Fibroblast of skin of left biceps (primary cell): ENCODE results near the gene KCNK10.
A peak's percentile ranks its signal among the peaks of the same experiment; 100 is the strongest.

Source experiments
- DNase-seq, 2 experiments: peaks; one replicate each; pipeline ENCODE4 v3.0.0-alpha.2; 2013; ENCODE audit warnings: low read depth in 2 of 2

KCNK10 gene

DNA sequence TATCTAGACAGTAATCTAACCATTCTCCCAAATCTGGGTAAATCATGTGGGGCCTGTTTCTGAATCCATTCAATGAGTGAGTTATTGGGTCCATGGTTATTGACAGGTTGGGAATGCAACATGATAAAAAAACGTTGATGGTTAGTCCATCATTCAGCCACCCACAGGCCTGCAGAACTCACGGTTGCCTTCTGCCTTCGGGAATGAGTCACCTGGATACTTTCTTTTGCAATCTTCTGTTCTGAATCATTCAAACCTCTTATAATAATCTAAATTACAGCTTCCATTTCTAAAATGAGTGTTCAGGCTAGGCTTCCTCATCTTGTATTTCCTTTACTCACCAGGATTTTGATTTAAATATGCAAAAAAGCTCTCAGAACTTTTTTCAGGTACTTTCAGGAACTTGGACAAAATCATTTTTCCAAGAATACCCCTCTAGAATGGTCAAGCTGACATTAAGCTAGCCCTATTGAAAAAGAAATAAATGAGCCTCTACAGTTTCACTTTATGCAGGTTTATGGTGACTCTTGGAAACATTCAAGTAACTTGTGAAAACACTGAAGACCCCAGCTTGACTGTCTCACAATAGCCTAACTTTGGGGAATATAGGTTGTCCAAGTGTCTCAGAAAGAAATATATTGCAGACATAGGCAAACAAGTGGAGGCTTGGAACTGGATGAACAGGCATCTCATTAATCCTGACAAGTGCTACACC is 94.4 kb downstream of the KCNK10 start:
- no peak for DNase-seq

DNA sequence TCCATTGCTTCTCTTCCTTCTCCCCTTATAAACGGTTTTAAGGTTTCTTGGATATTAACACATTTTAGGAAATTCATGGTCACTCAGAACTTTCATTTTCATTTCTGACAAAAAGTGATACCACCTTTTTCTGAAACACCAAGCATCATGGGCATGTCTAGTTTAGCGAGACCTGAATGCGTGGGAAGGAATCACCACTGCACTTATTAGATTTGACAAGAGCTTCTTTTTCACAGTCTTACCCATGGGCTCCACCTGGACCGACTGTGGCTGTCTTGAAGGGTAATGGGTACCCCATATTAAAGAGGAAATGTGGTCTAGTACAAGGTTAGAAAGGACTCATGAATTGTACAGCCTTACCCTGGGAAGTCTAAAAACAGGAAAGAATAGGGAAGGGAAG is 95.4 kb downstream of the KCNK10 start:
- no peak for DNase-seq

DNA sequence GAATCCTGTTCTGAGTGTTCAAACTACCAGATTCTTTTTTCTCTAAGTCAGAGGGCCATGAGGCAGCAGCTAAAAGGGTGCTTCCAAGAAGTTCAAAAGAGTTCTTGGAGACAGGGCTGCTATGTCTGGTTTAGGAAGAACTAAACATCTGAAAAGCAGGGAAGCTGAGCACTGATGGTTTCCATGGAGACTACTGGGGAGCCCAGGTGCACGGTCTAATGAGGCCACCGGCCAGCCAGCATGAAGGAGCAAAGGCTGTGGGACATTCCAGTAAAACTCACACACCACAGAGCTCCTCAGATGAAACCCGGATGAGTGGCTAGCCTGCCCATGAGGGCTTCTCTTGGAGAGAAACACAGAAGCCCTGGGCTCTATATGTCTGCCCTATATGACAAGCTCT is 97.3 kb downstream of the KCNK10 start:
- no peak for DNase-seq

DNA sequence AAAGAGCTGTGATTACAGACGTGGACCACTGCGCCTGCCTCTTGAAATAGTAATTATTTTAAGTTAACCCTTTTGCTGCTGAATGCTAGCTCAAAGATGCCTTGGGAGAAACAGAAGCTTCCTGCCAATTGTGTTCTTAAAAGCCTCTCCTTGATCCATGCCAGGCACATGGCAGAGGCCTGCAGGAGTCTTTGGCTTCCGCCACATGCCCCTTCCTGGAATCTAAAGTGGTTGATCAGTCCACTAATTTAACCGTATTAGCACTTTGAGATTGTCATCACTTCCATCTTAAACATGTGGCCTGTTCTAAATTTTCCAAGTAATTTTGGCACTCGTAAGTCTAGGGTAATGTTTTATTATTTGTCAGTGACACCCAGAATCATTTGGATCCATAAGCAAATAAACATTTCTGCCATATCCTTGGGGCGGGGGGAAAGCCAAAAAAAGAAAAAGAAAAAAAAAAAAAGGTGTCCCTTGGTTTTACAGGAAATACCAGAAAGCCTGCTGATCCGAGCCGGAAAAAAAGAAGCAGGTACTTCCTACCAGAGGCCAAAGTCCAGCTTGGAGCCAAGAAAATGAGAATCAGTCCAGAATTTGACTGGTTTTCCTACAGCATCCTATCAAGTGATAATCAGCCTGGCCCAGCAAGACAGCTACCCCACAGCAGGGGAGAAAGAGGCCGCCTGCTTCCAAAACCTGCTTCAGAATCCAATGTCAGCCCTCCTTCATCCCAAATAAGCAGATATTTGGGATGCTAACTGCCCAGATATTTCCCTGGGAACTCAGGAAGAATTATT is 104.8 kb downstream of the KCNK10 start:
- no peak for DNase-seq

DNA sequence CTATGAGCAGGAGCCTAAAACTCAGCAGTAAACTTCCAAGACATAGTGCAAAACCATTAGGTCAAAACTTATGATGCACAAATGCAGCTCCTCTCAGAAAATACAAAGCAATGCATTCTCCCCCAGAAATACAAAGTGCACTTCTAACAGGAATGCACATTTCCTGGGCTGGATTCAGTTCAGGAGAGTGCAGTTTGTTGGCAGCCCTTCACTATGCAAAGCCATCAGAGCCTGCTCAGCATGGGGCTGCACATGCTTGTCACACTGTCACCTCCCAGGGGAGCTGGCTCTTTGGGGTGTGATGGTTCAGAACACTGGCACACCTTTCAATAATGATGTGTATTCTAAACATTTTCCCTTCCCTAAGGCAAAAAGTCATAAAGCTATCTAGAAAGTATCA is 110.4 kb downstream of the KCNK10 start:
- no peak for DNase-seq

DNA sequence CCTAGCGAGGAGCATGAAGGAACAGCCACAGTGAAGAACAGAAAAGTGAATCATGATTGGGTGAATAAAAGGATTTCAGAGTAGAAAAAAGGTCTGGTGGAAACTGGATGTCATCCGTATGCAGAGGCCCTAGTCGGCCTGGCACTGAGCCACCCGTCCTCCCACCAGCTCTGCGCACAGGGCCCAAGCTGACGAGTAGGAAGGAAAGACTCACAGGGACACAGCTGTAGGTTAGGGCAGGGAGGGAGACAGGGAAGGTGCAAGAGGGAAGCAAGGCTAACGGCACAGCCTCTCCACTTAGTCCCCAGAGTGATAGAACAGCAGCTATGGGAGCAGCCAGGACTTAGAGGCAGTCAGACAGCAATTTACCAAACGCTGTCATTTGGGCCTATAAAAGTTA is 112.6 kb downstream of the KCNK10 start:
- no peak for DNase-seq

DNA sequence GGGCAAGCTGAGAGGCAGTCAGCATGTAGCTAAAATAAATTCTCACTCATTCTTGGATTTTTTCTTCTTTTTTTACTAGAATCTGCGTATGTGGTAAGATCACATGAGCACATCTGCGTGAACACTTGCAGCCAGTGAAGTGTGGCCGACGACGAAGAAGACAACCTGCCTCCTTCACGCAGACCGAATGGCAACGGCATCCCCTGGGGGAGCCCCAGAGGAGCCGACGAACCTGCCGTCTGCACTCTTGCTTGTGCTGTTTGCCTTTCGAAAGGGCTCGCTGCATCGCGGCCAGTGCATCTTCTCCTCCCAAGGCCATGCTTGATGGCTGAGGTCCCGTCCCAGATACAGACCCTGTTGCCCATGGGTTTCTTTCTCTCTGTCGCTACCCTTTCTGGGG is 113.8 kb downstream of the KCNK10 start:
- no peak for DNase-seq

DNA sequence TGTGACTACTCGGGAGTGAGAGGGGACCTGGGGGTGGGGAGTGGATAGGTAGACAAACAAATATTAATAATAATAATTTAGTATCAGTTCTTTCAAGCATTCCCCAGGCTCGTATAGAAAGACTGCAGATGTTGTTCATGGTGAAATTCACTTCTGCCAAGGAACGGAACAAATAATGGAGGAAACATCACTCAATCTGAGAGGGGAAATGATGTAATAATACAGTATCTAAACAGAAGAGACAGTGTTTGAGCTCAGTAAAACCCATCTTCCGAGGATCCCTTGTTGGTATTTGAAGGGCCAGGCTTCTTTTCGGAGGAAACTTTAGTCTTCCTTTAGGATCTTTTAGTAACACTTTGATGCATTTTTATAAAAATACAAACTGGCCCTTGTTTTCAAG is 114.2 kb downstream of the KCNK10 start:
- DNase-seq, result no peak

DNA sequence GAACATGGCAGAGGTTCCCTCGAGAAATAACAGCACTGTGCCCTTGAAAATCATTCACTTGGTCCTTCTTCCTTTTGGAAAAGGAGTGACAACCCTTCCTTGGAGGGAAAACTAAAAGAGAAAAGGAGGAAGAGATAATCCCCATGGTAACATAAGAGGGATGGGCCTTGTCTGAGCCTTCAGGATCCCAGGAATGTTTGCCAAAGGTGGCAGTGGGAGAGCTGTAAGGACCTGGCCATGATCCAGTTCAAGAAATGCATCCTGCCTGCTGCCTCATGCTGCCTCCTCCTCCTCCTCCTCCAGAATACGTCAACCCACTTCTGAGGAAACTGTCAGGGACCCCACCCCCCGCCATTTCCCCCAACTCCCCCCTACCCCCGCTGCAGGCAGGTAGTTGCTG is 118.8 kb downstream of the KCNK10 start:
- DNase-seq, result no peak

DNA sequence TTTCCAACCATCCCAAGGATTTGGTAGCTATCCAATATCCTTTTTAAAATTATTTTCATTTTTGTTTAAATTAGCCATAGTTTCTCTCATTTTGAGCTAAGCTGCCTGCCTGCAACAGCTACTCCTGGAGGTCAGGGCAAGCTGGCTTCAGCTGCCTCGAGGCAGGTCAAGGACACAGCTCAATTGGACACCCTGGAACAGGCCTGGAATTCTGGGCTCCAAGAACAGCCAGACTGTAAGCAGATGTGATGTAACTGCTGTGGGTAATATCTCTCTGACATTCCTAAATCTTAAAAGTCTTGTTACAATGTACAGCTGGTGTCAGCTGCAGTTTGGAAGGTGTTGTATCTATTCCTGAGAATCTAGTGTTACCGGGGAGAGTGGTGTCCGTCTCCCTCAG is 119.8 kb downstream of the KCNK10 start:
- no peak for DNase-seq

DNA sequence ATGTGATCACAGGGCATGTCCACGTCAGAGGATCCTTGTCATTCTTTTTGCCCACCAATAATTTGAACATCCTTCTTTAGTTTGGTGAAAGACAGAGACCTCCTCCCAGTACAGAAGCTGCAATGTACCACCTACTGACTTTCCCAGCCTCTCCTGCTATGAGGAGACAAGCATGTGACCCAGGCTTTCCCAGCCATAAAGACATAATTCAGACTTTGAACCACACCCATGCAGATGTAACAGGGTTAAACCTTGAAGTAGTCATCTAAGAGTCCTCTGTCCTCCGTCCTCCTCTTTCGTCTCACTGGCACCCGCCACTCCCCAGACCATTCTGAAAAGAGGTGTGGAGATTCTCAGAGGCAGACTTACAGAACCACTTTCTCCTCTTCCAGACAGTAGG is 120.8 kb downstream of the KCNK10 start:
- DNase-seq, result no peak

DNA sequence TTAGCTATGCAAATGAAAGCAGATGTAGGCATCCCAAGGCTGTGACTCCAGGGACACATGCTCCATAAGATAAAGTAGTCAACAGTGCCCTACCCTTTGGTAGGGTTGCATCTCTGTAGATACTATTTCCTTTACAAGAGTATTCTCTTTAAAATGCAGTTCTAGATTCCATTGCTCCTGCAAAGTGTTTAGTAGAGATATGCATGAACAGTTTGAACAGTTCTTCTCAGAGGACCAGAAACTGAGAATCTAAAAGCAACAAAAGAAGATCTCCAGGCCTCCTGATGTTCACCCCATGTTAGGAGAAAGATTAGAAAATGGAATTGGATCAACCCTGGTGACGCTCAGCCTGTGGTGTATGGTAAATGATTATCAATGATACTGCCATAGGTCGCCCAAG is 121.2 kb downstream of the KCNK10 start:
- DNase-seq, result no peak

DNA sequence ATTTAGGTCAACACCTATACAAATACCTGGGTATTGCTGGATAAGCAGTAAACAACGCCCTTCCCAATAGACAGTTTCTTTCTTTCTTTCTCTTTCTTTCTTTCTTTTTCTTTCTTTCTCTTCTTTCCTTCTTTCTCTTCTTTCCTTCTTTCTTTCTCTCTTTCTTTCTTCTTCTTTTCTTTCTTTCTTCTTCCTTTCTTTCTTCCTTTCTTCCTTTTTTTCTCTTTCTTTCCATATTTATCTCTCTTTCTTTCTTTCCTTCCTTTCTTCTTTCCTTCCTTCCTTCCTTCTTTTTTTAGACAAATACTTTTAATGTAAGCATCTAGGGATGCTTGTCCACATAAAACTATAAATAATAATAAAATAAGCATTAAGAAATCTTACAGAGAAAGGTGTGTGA is 123.2 kb downstream of the KCNK10 start:
- no peak for DNase-seq

DNA sequence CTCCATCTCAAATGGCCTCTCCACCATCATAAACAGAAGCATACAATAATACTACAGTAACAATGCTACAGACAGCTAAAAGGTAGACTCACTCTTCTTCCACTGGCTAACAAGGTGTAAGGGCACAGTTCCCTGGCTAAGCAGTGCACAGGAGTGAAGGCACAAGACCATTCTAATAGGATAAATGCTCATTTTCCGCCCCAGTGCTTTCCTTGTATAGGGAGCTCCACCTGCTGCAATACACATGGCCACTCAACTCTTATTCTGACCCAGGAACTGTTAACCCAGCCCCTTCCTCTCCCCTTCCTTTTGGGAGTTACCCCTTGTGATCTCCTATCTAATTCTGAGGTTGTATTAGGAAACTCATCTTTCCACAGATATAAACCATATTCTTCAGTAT is 124.6 kb downstream of the KCNK10 start:
- no peak for DNase-seq

DNA sequence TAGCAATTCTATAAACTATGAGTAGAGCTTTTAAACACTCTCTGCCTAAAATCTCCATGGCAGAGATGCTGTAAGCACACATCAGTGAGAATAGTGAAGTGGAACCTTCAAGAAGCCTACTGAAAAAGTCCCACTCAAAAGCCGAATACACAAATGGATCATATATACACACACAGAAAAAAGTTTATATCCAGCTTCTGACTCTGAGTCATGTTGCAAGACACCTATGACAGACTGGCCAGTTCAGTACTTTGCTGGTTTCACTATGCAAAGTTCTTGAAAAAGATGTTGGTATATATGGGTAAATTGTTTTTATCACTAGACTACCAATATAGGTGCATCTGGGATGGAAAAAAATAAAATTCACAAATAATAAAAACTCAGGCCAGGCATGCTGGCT is 126.1 kb downstream of the KCNK10 start:
- DNase-seq, result no peak

DNA sequence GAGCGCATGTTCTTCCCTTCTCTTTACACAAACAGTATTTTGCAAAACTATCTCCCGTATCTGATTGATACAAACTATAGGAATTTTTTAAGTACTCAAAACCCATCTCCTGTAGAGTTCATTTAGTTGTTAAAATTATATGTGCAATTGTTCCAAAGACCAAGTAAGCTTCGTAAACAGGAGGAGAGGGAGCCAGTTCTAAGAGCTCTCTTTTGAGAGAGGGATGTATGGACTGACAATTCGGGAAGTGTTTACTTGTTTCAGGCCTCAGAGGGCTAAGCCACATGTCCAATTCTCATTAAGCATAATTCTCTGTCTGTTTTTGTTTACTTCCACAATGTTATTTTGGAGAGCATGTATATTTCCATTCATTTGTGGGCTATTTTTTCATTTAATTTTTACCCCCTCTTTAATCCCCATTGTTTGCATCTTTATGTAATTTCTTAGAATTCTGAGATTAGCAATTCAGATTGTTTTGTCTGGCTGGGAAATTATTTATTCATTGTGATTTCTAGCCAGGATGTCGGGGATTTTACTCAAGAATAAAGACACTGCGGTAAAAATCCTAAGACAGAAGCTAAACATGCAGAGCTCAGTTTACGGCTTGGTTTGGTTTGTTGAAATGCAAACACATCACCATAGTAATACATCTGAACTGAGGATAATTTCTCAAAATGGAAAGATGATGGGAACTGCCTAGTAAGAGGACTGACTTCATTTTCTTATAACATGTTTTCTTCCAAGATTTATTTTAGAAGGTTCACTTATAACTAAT is 126.8 kb downstream of the KCNK10 start:
- no peak for DNase-seq

DNA sequence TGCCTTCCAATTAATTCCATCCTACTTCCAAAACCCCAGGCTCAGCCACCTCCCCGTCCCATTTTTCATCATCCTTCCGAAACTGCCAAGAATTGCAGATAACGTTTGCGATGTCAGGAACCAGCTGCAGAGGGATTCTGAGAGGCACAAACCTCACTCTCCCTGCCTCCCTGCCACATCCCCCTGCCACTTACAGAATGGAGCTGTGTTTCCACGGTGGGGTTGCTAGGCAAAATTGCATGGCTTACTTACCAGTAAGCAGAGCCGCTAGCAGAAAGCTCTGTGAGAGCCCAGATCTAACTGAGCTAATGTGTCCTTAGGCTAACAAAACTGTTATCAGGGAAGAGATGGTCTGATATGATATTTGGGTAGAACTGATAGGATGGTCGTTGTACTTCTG is 127.4 kb downstream of the KCNK10 start:
- no peak for DNase-seq

DNA sequence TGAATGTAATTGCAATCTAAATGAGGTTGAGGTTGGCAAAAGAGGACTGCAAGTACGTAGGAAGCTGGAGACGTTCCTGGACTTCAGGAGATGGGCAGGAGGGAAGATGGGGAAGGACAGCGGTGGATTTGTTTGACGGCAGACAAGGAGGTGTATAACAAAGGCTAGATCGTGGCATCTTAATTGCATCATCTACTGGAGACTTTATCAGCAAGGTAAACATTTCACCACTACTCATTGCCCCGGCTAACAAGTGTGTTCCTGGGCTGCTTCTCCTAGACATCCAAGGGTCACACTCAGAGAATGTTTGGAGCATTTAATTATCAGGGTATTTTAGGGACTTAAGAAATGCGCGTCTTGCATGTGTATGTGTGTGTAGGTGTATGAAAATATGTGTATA is 128.5 kb downstream of the KCNK10 start:
- DNase-seq, result no peak

DNA sequence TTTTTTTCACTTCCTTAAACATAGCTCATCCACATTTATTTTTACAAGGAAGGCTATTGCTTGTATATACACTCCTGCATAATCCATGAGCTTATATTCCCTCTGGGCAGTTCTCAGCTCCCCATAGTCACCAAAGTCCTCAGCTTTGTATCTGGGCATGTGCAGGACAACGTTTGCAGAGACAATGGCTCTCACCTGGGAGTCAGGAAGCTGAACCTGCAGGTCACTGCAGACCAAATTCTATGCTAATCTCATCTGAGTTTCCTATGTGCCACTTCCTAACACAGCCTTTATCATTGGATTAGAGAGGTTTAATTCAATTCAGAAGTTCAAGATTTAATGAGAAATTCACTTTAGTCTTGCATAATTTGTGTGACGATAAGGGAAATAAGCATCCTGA is 131.5 kb downstream of the KCNK10 start:
- no peak for DNase-seq

DNA sequence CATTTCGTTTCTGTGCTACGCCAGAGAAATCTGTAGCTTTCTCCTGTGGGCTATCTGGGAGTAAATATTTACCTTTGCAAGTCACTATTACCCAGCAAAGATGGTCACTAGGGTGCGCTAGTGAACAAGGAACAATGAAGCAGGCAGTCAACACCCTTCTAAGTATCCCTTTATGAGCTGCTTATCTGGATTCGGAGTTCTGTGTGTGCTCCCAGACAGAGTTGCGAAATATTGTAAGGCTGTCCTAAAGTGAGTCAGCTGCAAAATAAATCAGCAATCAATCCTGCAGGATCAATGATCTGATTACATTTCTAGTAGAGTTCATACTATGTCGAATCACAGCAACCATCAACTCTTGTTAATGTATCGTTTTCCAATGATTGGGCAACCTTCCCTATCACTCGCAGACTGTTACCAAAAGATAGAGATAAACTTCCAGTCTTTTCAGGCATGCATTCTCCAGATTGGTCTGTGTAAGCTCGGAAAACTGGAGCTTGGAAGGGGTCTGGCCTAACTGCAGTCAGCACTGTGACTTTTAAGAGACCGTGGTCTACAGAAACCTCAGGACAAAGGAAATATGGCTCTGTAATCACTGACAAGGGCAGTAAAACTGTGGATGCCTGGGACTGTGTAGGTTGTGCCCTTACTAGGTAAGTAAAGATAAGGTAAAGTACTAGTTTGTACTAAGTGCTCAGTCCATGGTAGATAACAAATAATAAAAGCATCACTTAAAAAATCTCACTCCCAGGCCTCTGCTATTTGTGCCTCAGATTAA is 133.5 kb downstream of the KCNK10 start:
- peak; percentile 44 to 51 for DNase-seq

DNA sequence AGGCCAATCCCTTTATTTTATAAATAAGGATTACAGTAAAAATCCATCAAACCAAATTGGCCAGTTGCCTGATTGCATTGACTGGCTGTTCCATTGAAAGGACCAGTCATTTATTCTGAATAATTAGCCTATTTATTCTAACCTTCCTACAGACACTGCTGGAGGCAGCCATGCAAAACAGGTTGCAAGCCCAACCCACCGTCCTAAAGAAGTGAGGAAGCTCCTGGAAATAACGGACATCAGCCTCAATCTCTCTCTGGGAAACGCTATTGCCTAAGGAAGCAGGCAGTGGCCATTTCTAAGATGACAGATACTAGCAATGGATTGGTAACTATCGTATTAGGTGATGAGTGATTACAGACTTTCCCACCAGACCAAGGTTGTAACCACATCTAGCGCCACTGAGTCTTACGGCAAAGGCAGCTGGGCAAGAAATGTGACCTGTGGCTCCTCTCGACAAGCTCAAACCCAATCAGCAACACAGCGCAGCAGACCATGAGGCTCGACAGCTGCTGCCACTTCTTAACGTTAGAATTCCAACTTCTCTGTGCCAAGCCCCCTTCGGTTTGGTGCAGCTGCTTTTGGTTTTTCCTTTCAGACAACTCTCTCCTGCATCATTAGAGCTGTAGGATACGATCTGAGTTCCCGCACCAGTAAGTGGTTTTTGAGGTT is 134.2 kb downstream of the KCNK10 start:
- no peak for DNase-seq
